ENCODE results near the gene CNTN4. TPM values are rescaled to one million over a fixed set of nuclear protein-coding genes. Genes with fewer than 3 reads are reported as not detected.

Gene CNTN4
- total and polyA plus RNA-seq, 2 donors (not counting 3 experiments of a cell fraction or from before 2014, with no cell fraction given), result not detected

- FAIRE-seq (no peak), DNase-seq (ENCODE audit: low read depth, low spot score) (no peak)
- no peak overlapping the region for H3K27ac ChIP-seq (ENCODE audit: insufficient read depth, low read depth, low read length)
- H3K4me3 ChIP-seq (replicated peaks in 1 of 3; ENCODE audit: insufficient read depth in 1 of 3, low read depth in 1 of 3, low read length in 3 of 3), result no peak overlapping the region
- dilution Hi-C loops (cut with MboI; ENCODE audit: extremely low pct_ligation_motif_present, low sequenced_read_pairs) (no loop called here), intact Hi-C loops (cut with micrococcal nuclease) (no loop called here)
- CTCF ChIA-PET, result no interaction called here
- H3K9me3 ChIP-seq (replicated peaks; ENCODE audit: control insufficient read depth, insufficient read depth, low read length), result peaks cover 2% of the 10 kb centered on the region
- H3K9ac ChIP-seq (replicated peaks; ENCODE audit: extremely low read depth, insufficient read depth, low read length), result no peak overlapping the region
- no peaks in the 10 kb centered on the region for H3K36me3 ChIP-seq (ENCODE audit: control insufficient read depth in 2 of 2, extremely low read depth in 1 of 2, insufficient read depth in 2 of 2, low read length in 2 of 2)
- no peaks in the 10 kb centered on the region for H3K27me3 ChIP-seq (ENCODE audit: control insufficient read depth in 2 of 2, insufficient read depth in 2 of 2, low read length in 2 of 2)
- no peaks in the 10 kb centered on the region for H3K9me1 ChIP-seq (replicated peaks; ENCODE audit: control insufficient read depth, extremely low read depth, insufficient read depth, low read length)
- H4K20me1 ChIP-seq (replicated peaks; ENCODE audit: control insufficient read depth, extremely low read depth, insufficient read depth, low read length), result no peaks in the 10 kb centered on the region
- POLR2A ChIA-PET, result no interaction called here
- H3K79me2 ChIP-seq (ENCODE audit: control insufficient read depth, insufficient read depth, low read length), result no peaks in the 10 kb centered on the region
- H2AFZ ChIP-seq (ENCODE audit: low read depth, low read length), result no peak overlapping the region
- no peak overlapping the region for H3K4me2 ChIP-seq (ENCODE audit: insufficient read depth, low read length)
- TF ChIP-seq MAX (IDR thresholded peaks at IDR 0.05; ENCODE audit: insufficient read depth, insufficient read length) (no peak), POLR2A (IDR thresholded peaks at IDR 0.05; ENCODE audit: low read depth, low read length) (no peak), EZH2 (IDR thresholded peaks at IDR 0.05; ENCODE audit: borderline replicate concordance, low read depth, low read length, severe bottlenecking) (no peak), JUN (IDR thresholded peaks at IDR 0.05; ENCODE audit: borderline replicate concordance, insufficient read depth, insufficient read length, low read depth) (no peak), GATA2 (IDR thresholded peaks at IDR 0.05; ENCODE audit: insufficient read depth, insufficient read length, low read depth, low read length) (no peak), POLR2AphosphoS5 (IDR thresholded peaks at IDR 0.05; ENCODE audit: insufficient read depth, low read depth, low read length) (no peak), FOS (IDR thresholded peaks at IDR 0.05; ENCODE audit: borderline replicate concordance, insufficient read depth, low read length) (no peak), MYC (IDR thresholded peaks at IDR 0.05; ENCODE audit: low read depth, low read length) (no peak), CTCF (IDR thresholded peaks at IDR 0.05; ENCODE audit: extremely low read depth in 1 of 2, insufficient read depth in 1 of 2, low read depth in 1 of 2, low read length in 2 of 2) (no peak)
- H3K4me1 ChIP-seq (ENCODE audit: control insufficient read depth, extremely low read depth, insufficient read depth, low read length), result no peaks in the 10 kb centered on the region
- no TSS peak for BruUV-seq (replicated peaks)
Measured at GRCh38 chr3:2211568-2211967, 112.9 kb downstream of the CNTN4 start.

Data from endothelial cell of umbilical vein (primary cell).